DMS114 treated with DMSO at 0.1 percent for 48 hours (cell line): Measurements from ENCODE around the gene FAM83C.
A peak's percentile ranks its signal among the peaks of the same experiment; 100 is the strongest.
"Not testable (repeated sequence)": the region's sequence is repeated elsewhere in the genome, so short reads cannot be mapped to it uniquely, and the experiment has no call there.

Experiments used
- DNase-seq: peaks from one replicate; lab custom pipeline; 2025; ENCODE audit not compliant: unreplicated experiment; lab: John Stamatoyannopoulos, UW

The FAM83C gene

DNA sequence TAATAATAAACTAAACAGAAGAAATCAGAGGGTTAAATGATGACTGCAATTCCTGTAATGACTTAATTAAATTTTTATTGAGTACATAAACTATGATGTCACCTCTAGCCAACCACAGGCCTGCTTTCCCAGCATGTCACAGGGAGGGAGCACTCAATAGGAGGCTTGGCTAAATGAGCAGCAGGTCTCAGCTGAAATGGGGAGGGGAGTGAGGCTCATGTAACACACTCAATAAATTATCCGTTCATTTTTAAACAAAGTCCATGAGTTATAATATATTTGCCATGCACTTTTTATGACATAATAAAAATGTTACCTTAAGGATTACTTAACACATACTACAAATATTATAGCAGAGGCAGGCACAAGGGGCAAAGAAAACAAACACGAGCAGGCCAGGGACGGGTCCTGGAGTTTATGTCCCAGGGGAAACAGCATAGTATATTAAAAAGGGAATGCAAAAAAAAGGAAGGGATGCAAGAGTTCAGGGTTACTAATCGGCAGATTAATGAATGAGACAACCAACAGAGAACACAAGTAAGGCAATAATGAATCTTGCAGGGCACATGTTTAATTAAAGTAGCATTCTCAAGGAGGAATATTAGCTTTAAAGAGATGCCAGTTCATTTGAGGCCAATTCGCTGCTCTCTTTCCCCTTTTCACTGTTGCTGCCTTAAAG, 27.1 kb upstream of the FAM83C start:
- no peak for DNase-seq

DNA sequence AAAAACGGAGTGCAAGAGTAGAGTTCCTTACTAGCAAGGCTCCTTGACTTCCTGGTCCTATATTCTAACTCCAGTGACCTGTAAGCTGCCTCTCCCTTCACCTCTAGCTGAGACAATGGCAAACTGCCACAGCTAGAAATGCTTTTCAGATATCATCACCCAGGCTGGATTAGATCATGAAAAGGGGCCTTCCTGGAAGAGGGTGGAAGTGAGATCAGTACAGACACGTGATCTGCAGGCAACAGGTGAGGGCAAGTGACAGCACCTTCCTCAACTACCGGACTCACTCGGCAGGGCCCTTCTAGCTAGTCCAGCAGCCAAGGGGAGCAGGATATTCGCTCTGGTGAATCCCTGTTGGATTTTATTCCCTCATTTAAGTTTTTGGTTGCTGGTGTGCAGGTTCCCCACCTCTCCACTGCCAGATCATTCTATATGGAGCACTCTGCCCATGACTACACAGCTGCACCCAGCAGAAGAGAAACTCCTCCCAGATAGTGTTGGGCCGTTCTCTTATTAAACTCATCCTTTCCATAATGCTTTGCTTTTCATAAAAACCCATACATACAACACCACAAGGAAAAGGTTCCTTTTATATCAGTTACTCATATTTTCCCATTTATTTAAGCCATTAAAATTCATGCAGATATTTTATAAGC, 26.4 kb upstream of the FAM83C start:
- DNase-seq: no peak

- no peak for DNase-seq
Observed at GRCh38 chr20:35317416-35318210, 25.4 kb upstream of the FAM83C start.

DNA sequence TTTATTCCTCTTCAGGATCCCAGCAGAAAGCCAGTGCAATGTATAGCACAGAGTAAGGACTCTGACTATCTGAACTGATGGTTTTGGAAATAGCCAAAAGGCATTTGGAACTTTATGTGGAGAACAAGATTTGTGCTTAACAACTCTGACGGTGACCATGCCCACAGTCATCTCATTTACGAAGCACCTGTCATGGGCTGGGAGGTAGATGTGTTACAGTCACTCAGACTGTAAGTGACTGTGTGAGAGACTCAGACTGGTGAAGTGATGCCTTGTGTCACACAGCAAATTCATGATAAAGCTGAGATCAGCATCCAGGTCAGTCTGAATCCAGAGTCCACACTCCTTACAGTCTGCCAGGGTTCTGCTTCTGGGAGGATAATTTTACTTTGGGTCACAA, 23.9 kb upstream of the FAM83C start:
- DNase-seq: no peak

- not testable (repeated sequence) for DNase-seq
Observed at GRCh38 chr20:35315632-35316020, 23.4 kb upstream of the FAM83C start.

GRCh38 chr20:35314816-35315631, 22.8 kb upstream of the FAM83C start:
- DNase-seq: no peak

GRCh38 chr20:35312318-35312717, 20.1 kb upstream of the FAM83C start:
- DNase-seq: no peak

DNA sequence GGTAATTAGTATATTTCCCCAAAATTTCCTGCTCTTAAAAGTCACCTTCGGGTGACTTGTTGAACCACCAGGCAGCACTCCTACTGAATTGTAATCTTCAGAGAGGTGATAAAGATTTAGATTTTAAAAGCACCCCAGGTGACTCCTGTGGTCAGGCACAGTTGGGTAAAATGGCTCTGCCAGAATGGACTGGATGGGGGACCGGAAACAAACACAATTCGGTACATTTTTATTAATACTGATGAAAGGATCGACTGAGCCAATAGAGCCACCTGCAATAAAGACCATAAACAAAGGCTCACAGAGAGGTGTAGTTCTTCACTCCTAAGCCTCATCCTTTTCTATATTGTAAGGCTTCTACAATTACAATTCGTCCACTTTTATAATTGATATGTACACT, 19.6 kb upstream of the FAM83C start:
- no peak for DNase-seq

DNA sequence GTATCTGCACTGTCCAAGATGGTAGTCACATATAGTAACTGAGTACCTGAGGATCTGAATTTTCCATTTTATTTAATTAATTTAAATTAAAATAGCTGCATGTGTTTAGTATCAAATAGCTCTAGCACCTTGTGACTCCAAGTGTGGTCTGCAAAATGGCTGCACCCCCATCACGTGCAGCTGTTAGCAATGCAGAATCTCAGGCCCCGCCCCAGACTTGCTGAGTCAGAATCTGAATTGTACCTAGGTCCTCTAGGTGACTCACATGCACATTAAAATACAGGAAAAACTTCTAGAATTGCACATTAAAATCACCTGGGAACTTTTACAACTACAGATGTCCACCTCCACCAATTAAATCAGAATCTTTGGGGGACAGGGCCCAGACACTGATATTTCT, 19.2 kb upstream of the FAM83C start:
- no peak for DNase-seq

GRCh38 chr20:35307666-35308653, 15.7 kb upstream of the FAM83C start:
- DNase-seq: no peak

GRCh38 chr20:35306931-35307517, 14.8 kb upstream of the FAM83C start:
- DNase-seq: peak; percentile 47

- DNase-seq: no peak
Observed at GRCh38 chr20:35305682-35306556, 13.7 kb upstream of the FAM83C start.

GRCh38 chr20:35304956-35305355, 12.7 kb upstream of the FAM83C start:
- no peak for DNase-seq

DNA sequence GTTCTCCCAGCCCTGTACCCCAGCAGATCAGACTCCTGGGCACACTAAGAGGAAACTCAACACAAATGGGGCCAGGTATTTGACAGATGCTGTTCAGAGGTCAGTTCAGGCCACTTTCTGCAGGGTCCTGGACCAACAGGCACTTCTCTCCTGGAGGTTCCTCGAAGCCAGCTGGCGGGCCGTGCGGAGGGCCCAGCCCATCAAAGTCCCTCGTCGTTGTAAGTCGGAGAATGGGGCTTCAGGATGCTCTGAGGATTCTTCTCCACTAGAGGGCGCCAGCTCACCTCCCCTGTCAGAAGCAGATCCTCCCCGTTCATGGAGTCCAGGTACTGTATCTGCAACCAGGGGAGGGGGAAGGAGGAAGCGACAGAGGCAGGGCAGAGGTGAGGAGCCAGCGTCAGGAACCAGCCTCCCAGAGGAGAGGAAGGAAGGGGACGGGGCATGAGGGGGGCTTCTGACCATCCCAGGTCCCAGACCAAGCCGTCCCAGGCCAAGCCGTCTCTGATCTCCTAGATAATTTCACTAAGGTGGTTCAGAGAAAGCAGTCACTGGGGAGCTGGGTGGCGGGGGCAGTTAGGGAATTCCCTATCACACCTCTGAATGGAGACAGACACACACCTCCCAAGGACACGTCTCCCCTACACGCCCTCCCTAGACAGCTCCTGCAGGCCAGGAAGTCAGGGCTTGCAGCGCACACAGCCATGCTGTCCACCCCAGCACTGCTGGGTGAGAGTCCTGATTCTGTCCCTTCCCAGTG, 11.7 kb upstream of the FAM83C start:
- peak; percentile 31 for DNase-seq

DNA sequence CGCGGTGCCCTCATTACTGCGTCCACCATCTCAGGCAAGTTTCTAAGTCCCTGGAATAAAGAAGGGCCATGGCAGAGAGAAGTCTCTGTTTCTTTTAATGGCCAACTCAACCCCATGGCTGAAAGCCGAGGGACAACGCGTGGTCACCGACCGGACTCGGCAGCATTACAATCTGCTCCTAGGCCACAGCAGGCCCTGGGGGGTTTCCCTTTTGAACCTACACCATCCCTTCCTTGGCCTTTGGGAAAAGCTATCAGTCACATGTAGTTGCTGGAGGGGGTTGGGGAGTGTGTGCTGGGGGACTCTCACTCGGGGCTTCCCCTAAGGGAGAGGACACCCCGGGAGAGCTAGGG, 11.1 kb upstream of the FAM83C start:
- no peak for DNase-seq

GRCh38 chr20:35302421-35303335, 10.5 kb upstream of the FAM83C start:
- no peak for DNase-seq

GRCh38 chr20:35301426-35301825, 9.2 kb upstream of the FAM83C start:
- no peak for DNase-seq
